ENCODE results near the gene NIM1K.

DNA sequence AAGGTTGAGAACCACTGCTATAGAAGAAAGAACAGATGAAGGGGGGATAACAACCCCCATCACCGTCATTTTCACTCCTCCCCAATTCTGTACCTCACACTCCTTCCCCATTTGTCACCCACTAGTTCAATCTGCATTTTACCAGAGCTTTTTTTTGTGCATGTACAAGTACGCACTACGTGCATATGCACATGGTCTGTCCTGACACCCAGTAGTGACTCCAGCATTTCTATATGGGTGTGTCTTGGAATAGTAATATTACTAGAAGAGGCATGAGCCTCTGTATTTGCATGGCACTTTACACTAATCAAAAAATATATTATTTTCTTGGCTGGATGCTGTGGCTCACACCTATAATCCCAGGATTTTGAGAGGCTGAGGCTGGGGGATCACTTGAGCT is 38.7 kb downstream of the NIM1K start:
- no peak for TF ChIP-seq POLR2A (IDR thresholded peaks at IDR 0.05; ENCODE audit: low read length)
- TF ChIP-seq GATA1 (IDR thresholded peaks at IDR 0.05; ENCODE audit: low read depth, low read length) = no peak
